ENCODE results near the gene GLT6D1.
"Not testable (repeated sequence)": the region's sequence is repeated elsewhere in the genome, so short reads cannot be mapped to it uniquely, and the experiment has no call there.

Gene GLT6D1

DNA sequence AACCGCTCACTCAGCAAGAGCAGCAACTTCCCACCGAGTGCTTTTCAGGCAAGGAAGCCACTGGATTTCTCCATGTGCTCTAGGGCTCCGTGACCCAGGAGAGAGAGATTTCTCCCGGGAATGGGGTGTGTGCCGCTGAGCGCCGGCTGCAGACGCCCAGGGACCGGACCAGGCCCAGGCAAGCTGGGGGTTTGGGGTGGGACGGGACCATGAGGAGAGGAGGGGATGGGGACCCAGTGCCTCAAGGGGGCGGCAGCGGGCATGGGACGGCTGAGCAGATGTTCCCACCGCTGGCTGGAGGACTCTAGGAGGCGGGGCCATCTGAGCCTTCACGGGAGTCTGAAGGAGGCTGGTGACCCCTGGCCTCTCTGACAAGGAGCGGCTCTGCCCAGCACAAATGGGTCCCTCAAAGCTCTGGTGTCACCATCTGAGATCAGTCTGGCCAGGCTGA lies 32.3 kb upstream of the GLT6D1 start:
- no peak for DNase-seq (ENCODE audit: low read depth)
- in situ Hi-C loops (cut with HindIII; ENCODE audit: low sequenced_read_pairs), result no loop called here

GRCh38 chr9:135670721-135671590 lies 31.6 kb upstream of the GLT6D1 start:
- in situ Hi-C loops (cut with HindIII; ENCODE audit: low sequenced_read_pairs), result no loop called here
- no peak for DNase-seq (ENCODE audit: low read depth)
- no peak for TF ChIP-seq CTCF (IDR thresholded peaks at IDR 0.05; ENCODE audit: low read depth, low read length, missing control alignments)
- H3K4me3 ChIP-seq (ENCODE audit: low read depth, low read length), result no peak overlapping the region

More for the DNA sequence above, 32.3 kb upstream of the GLT6D1 start:
- TF ChIP-seq CTCF (IDR thresholded peaks at IDR 0.05; ENCODE audit: low read depth, low read length, missing control alignments), result no peak
- no peak overlapping the region for H3K4me3 ChIP-seq (ENCODE audit: low read depth, low read length)

DNA sequence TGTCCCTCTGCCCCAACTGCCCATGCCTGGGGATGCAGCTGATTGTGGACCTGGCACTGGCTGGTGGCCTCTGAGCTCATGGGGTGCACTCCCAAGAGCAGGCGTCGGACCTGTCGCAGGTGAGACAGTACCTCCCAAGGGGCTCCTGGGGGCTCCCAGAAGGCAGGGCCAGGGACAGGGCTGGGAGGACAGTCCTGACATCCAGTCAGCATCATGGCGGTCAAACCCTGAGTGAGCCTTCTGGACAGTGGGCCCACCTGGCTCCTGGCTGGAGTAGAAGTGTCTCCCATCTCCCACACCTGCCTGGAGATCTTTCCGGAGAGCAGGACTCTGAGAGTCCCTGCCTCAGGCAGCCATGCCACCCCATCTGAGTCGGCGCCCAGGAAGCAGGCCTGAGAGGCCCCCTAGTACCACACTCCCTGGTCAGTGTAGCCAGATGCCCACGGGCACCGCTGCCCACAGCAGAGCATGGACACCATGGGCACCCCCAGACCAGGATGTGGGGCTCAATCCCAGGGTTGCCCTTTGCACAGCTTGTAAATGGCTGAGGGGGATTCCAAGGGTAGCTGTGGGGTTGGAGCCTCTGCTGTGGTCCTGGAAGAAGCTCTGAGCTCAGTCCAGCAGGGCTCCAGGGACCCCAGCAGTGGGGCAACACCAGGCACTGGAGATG lies 30.4 kb upstream of the GLT6D1 start:
- TF ChIP-seq CTCF (IDR thresholded peaks at IDR 0.05; ENCODE audit: low read depth, low read length, missing control alignments), result no peak
- DNase-seq (ENCODE audit: low read depth), result no peak
- H3K4me3 ChIP-seq (ENCODE audit: low read depth, low read length), result no peak overlapping the region
- in situ Hi-C loops (cut with HindIII; ENCODE audit: low sequenced_read_pairs), result no loop called here

DNA sequence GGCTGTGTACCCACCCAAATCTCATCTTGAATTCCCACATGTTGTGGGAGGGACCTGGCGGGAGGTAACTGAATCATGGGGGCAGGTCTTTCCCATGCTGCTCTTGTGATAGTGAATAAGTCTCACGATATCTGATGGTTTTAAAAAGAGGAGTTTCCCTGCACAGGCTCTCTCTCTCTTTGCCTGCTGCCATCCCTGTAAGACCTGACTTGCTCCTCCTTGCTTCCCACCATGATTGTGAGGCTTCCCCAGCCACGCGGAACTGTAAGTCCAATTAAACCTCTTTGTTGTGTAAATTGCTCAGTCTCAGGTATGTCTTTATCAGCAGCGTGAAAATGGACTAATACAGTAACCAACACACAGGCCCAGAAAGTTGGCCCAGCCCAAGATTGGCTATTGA lies 29.7 kb upstream of the GLT6D1 start:
- in situ Hi-C loops (cut with HindIII; ENCODE audit: low sequenced_read_pairs); DNase-seq (ENCODE audit: low read depth); H3K4me3 ChIP-seq (ENCODE audit: low read depth, low read length): not testable (repeated sequence)

GRCh38 chr9:135667463-135668001 lies 28.2 kb upstream of the GLT6D1 start:
- in situ Hi-C loops (cut with HindIII; ENCODE audit: low sequenced_read_pairs), result no loop called here
- H3K4me3 ChIP-seq (ENCODE audit: low read depth, low read length), result no peak overlapping the region
- TF ChIP-seq CTCF (IDR thresholded peaks at IDR 0.05; ENCODE audit: low read depth, low read length, missing control alignments), result no peak
- no peak for DNase-seq (ENCODE audit: low read depth)

DNA sequence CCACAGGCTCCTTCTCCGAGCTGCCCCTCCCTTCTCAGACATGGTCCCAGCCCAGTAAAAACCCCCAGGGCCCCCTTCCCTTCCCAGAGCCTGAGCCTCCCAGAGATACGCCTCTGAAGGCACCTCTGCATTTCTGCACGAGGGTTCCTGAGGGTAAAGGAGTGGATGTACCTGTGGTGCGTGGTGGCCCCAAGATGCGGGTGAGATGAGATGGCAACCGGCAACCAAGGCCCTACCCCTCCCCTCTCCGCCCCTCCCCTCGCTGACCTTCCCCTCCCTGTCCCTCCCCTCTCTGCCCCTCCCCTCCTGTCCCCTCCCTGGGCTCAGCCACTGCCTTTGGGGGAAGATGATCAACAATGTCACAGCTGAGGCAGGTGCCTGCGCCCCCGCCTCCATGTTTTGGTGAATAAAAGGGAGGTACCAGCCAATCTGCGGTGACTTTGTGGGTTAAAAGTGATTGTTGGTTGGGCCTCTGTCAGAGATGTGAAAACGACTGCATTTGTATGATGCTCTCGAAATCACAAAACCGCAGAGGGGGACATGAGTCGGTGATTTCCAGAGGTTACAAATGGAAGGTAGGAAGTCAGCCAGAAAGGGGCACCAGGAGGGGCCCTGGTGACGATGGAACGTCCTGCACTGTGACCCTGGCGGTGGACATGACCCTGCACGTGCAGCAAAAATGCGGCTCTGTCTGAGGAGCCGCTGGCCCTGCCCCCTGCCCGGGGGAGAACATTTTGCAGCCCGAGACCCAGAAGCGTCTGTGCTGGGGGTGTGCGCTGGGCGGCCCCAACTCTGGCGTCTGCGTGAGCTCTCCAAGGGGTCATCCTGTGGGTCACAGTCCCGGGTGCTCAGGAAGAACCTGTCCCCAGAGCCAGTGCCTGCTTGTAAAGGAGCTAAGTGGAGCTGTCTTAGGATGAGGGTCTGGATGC lies 27.5 kb upstream of the GLT6D1 start:
- no peak for TF ChIP-seq CTCF (IDR thresholded peaks at IDR 0.05; ENCODE audit: low read depth, low read length, missing control alignments)

More for the DNA sequence above, 27.5 kb upstream of the GLT6D1 start:
- H3K4me3 ChIP-seq (ENCODE audit: low read depth, low read length), result no peak overlapping the region
- in situ Hi-C loops (cut with HindIII; ENCODE audit: low sequenced_read_pairs), result no loop called here
- no peak for DNase-seq (ENCODE audit: low read depth)

All from astrocyte of the cerebellum (primary cell).